ENCODE measurements around the gene UBA6.

GRCh38 chr4:67750691-67751090 is 49.7 kb upstream of the UBA6 start:
- TF ChIP-seq YY1 (IDR thresholded peaks at IDR 0.05; ENCODE audit: insufficient read depth, insufficient read length) (no peak), SUZ12 (IDR thresholded peaks at IDR 0.05; ENCODE audit: extremely low read depth, insufficient read depth, insufficient read length) (no peak)

Data from NT2/D1 (cell line).